Measurements from ENCODE around the gene ERBB3.

Gene ERBB3

GRCh38 chr12:56129942-56130495, 50.1 kb downstream of the ERBB3 start:
- H3K4me3 ChIP-seq (ENCODE audit: low read length): no peak overlapping the region
- peaks cover 34% of the 10 kb centered on the region for H3K36me3 ChIP-seq (ENCODE audit: control insufficient read depth, insufficient read depth, low read length)
- no CpG with 5 or more reads among the region's 22 CpGs for WGBS (ENCODE audit: insufficient coverage, insufficient read length)
- H3K9me3 ChIP-seq (ENCODE audit: control insufficient read depth, insufficient read depth, low read length): no peaks in the 10 kb centered on the region
- H3K27ac ChIP-seq (ENCODE audit: low read length): no peak overlapping the region
- no peak for DNase-seq (ENCODE audit: low read depth, low spot score)
- no peaks in the 10 kb centered on the region; the same call in 1 of the 2 replicates for H3K4me1 ChIP-seq (ENCODE audit: control insufficient read depth, insufficient read depth, low read length)
- no peaks in the 10 kb centered on the region for H3K27me3 ChIP-seq (ENCODE audit: control insufficient read depth, insufficient read depth, low read length)

GRCh38 chr12:56130876-56131275, 50.9 kb downstream of the ERBB3 start:
- no peak overlapping the region for H3K27ac ChIP-seq (ENCODE audit: low read length)
- no peaks in the 10 kb centered on the region; the same call in 1 of the 2 replicates for H3K4me1 ChIP-seq (ENCODE audit: control insufficient read depth, insufficient read depth, low read length)
- no peaks in the 10 kb centered on the region for H3K9me3 ChIP-seq (ENCODE audit: control insufficient read depth, insufficient read depth, low read length)
- WGBS (ENCODE audit: insufficient coverage, insufficient read length): no CpG with 5 or more reads among the region's 4 CpGs
- peaks cover 34% of the 10 kb centered on the region for H3K36me3 ChIP-seq (ENCODE audit: control insufficient read depth, insufficient read depth, low read length)
- no peaks in the 10 kb centered on the region for H3K27me3 ChIP-seq (ENCODE audit: control insufficient read depth, insufficient read depth, low read length)
- H3K4me3 ChIP-seq (ENCODE audit: low read length): no peak overlapping the region
- DNase-seq (ENCODE audit: low read depth, low spot score): no peak

- peaks cover 52% of the 10 kb centered on the region for H3K36me3 ChIP-seq (ENCODE audit: control insufficient read depth, insufficient read depth, low read length)
- H3K9me3 ChIP-seq (ENCODE audit: control insufficient read depth, insufficient read depth, low read length): no peaks in the 10 kb centered on the region
- no CpG with 5 or more reads among the region's 6 CpGs for WGBS (ENCODE audit: insufficient coverage, insufficient read length)
- no peaks in the 10 kb centered on the region for H3K27me3 ChIP-seq (ENCODE audit: control insufficient read depth, insufficient read depth, low read length)
- H3K27ac ChIP-seq (ENCODE audit: low read length): no peak overlapping the region
- no peak overlapping the region for H3K4me3 ChIP-seq (ENCODE audit: low read length)
- DNase-seq (ENCODE audit: low read depth, low spot score): no peak
- H3K4me1 ChIP-seq (ENCODE audit: control insufficient read depth, insufficient read depth, low read length): no peaks in the 10 kb centered on the region
These were observed 54.9 kb downstream of the ERBB3 start for GRCh38 chr12:56134897-56135296.

- Histone ChIP-seq H3K27ac (ENCODE audit: low read length) (no peak overlapping the region), H3K4me3 (ENCODE audit: low read length) (no peak overlapping the region), H3K36me3 (ENCODE audit: control insufficient read depth, insufficient read depth, low read length) (peaks cover 46% of the 10 kb centered on the region), H3K4me1 (ENCODE audit: control insufficient read depth, insufficient read depth, low read length) (no peaks in the 10 kb centered on the region), H3K27me3 (ENCODE audit: control insufficient read depth, insufficient read depth, low read length) (no peaks in the 10 kb centered on the region), H3K9me3 (ENCODE audit: control insufficient read depth, insufficient read depth, low read length) (no peaks in the 10 kb centered on the region)
- DNase-seq (ENCODE audit: low read depth, low spot score): no peak
- no CpG with 5 or more reads among the region's 14 CpGs for WGBS (ENCODE audit: insufficient coverage, insufficient read length)
These were observed 58.0 kb downstream of the ERBB3 start for GRCh38 chr12:56137853-56138571.

GRCh38 chr12:56141946-56142784, 62.2 kb downstream of the ERBB3 start:
- Histone ChIP-seq H3K4me3 (ENCODE audit: low read length) (no peak overlapping the region), H3K27ac (ENCODE audit: low read length) (no peak overlapping the region), H3K4me1 (ENCODE audit: control insufficient read depth, insufficient read depth, low read length) (no peaks in the 10 kb centered on the region), H3K36me3 (ENCODE audit: control insufficient read depth, insufficient read depth, low read length) (peaks cover 36% of the 10 kb centered on the region), H3K9me3 (ENCODE audit: control insufficient read depth, insufficient read depth, low read length) (no peaks in the 10 kb centered on the region), H3K27me3 (ENCODE audit: control insufficient read depth, insufficient read depth, low read length) (no peaks in the 10 kb centered on the region)
- DNase-seq (ENCODE audit: low read depth, low spot score): no peak
- no CpG with 5 or more reads among the region's 19 CpGs for WGBS (ENCODE audit: insufficient coverage, insufficient read length)

GRCh38 chr12:56143217-56143616, 63.3 kb downstream of the ERBB3 start:
- WGBS (ENCODE audit: insufficient coverage, insufficient read length): no CpG with 5 or more reads among the region's 4 CpGs
- peaks cover 30% of the 10 kb centered on the region for H3K36me3 ChIP-seq (ENCODE audit: control insufficient read depth, insufficient read depth, low read length)

GRCh38 chr12:56143870-56144269, 63.9 kb downstream of the ERBB3 start:
- H3K36me3 ChIP-seq (ENCODE audit: control insufficient read depth, insufficient read depth, low read length): peaks cover 24% of the 10 kb centered on the region
- no peaks in the 10 kb centered on the region for H3K4me1 ChIP-seq (ENCODE audit: control insufficient read depth, insufficient read depth, low read length)
- WGBS (ENCODE audit: insufficient coverage, insufficient read length): no CpG with 5 or more reads among the region's 8 CpGs

More at GRCh38 chr12:56143217-56143616, 63.3 kb downstream of the ERBB3 start:
- no peak for DNase-seq (ENCODE audit: low read depth, low spot score)
- Histone ChIP-seq H3K9me3 (ENCODE audit: control insufficient read depth, insufficient read depth, low read length) (no peaks in the 10 kb centered on the region), H3K4me3 (ENCODE audit: low read length) (no peak overlapping the region), H3K27me3 (ENCODE audit: control insufficient read depth, insufficient read depth, low read length) (no peaks in the 10 kb centered on the region), H3K27ac (ENCODE audit: low read length) (no peak overlapping the region), H3K4me1 (ENCODE audit: control insufficient read depth, insufficient read depth, low read length) (no peaks in the 10 kb centered on the region)

GRCh38 chr12:56145217-56145616, 65.3 kb downstream of the ERBB3 start:
- peaks cover 24% of the 10 kb centered on the region for H3K36me3 ChIP-seq (ENCODE audit: control insufficient read depth, insufficient read depth, low read length)
- H3K4me3 ChIP-seq (ENCODE audit: low read length): no peak overlapping the region
- no peak overlapping the region for H3K27ac ChIP-seq (ENCODE audit: low read length)
- no peak for DNase-seq (ENCODE audit: low read depth, low spot score)
- H3K27me3 ChIP-seq (ENCODE audit: control insufficient read depth, insufficient read depth, low read length): no peaks in the 10 kb centered on the region
- H3K4me1 ChIP-seq (ENCODE audit: control insufficient read depth, insufficient read depth, low read length): no peaks in the 10 kb centered on the region
- H3K9me3 ChIP-seq (ENCODE audit: control insufficient read depth, insufficient read depth, low read length): no peaks in the 10 kb centered on the region
- no CpG with 5 or more reads among the region's 3 CpGs for WGBS (ENCODE audit: insufficient coverage, insufficient read length)

More at GRCh38 chr12:56143870-56144269, 63.9 kb downstream of the ERBB3 start:
- Histone ChIP-seq H3K27me3 (ENCODE audit: control insufficient read depth, insufficient read depth, low read length) (no peaks in the 10 kb centered on the region), H3K9me3 (ENCODE audit: control insufficient read depth, insufficient read depth, low read length) (no peaks in the 10 kb centered on the region), H3K27ac (ENCODE audit: low read length) (no peak overlapping the region), H3K4me3 (ENCODE audit: low read length) (no peak overlapping the region)
- DNase-seq (ENCODE audit: low read depth, low spot score): no peak

- no peak overlapping the region for H3K27ac ChIP-seq (ENCODE audit: low read length)
- no peak for DNase-seq (ENCODE audit: low read depth, low spot score)
- WGBS (ENCODE audit: insufficient coverage, insufficient read length): no CpG with 5 or more reads among the region's 13 CpGs
- H3K4me3 ChIP-seq (ENCODE audit: low read length): no peak overlapping the region
- H3K36me3 ChIP-seq (ENCODE audit: control insufficient read depth, insufficient read depth, low read length): peaks cover 18% of the 10 kb centered on the region
- no peaks in the 10 kb centered on the region for H3K4me1 ChIP-seq (ENCODE audit: control insufficient read depth, insufficient read depth, low read length)
- H3K9me3 ChIP-seq (ENCODE audit: control insufficient read depth, insufficient read depth, low read length): no peaks in the 10 kb centered on the region
- no peaks in the 10 kb centered on the region for H3K27me3 ChIP-seq (ENCODE audit: control insufficient read depth, insufficient read depth, low read length)
These were observed 66.8 kb downstream of the ERBB3 start for GRCh38 chr12:56146492-56147460.

Data from iPS DF 6.9 (cell line).